ENCODE results near the gene FRRS1.
"Not testable (repeated sequence)": the region's sequence is repeated elsewhere in the genome, so short reads cannot be mapped to it uniquely, and the experiment has no call there.

FRRS1 gene

GRCh38 chr1:99768104-99768503 is 1.7 kb upstream of the FRRS1 start:
- no peak for DNase-seq (ENCODE audit: low spot score)
- TF ChIP-seq, protein P1, sequence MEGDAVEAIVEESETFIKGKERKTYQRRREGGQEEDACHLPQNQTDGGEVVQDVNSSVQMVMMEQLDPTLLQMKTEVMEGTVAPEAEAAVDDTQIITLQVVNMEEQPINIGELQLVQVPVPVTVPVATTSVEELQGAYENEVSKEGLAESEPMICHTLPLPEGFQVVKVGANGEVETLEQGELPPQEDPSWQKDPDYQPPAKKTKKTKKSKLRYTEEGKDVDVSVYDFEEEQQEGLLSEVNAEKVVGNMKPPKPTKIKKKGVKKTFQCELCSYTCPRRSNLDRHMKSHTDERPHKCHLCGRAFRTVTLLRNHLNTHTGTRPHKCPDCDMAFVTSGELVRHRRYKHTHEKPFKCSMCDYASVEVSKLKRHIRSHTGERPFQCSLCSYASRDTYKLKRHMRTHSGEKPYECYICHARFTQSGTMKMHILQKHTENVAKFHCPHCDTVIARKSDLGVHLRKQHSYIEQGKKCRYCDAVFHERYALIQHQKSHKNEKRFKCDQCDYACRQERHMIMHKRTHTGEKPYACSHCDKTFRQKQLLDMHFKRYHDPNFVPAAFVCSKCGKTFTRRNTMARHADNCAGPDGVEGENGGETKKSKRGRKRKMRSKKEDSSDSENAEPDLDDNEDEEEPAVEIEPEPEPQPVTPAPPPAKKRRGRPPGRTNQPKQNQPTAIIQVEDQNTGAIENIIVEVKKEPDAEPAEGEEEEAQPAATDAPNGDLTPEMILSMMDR (IDR thresholded peaks at IDR 0.05; ENCODE audit: extremely low read depth, missing control alignments) = no peak

DNA sequence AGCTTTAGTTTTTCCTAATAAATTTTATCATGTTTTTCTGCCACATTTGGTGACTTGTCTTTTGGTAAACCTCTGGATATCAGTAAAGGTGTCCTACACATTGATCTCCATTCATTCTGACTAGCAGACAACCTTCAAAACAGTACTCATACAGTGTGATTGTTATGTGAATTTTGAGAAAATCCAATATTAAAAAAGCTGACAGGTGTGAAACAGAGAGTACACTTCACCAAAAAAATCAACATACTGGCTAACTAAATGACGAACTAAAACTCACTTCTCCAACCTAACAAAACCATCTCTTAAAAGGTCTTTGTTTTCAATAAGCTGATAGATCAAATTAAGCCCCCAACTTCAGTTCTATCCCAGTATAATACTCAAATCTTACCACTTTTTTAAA is 1.5 kb downstream of the FRRS1 start:
- TF ChIP-seq, protein P1 (IDR thresholded peaks at IDR 0.05; ENCODE audit: extremely low read depth, missing control alignments) = no peak
- no peak for DNase-seq (ENCODE audit: low spot score)

DNA sequence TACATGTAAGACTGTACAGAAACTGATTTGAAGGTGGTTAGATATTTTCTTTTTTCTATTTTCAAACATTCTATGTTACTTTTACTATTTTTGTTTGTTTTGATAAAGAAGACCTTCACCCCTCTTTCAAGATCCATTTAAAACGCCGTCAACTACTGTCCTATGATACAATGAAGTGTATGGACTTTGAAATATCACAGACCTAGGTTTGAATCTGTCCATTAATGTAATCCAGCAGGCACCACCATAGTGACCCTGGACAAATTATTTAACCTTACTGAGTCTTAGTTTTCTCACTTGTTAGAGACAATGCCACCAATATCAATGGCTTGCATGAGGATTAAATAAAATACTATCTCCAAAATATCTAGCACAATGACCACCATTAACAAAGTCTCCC is 2.0 kb downstream of the FRRS1 start:
- TF ChIP-seq, protein P1 (IDR thresholded peaks at IDR 0.05; ENCODE audit: extremely low read depth, missing control alignments) = no peak
- DNase-seq (ENCODE audit: low spot score) = no peak

- DNase-seq (ENCODE audit: low spot score) = no peak
- TF ChIP-seq, protein P1 (IDR thresholded peaks at IDR 0.05; ENCODE audit: extremely low read depth, missing control alignments) = no peak
These were observed 2.5 kb downstream of the FRRS1 start for GRCh38 chr1:99763956-99764355.

DNA sequence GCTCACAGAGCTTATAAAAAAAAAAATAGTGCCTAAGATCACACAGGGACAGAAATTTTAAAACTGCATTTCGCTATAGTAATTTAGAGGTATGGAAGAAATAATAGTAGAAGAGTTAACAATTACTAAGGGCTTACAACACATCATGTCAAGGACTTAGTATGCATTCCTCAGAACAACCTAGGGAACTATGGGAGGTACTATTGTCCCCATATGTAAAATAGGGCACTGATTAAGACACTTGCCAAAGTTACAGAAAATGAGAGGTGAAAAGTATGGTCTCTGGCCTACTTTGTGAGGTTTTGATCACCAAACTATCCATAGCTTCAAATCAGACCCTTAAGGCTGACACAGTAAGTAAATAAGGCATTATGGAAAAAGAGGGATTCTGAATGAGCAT is 4.7 kb downstream of the FRRS1 start:
- DNase-seq (ENCODE audit: low spot score) = no peak
- TF ChIP-seq, protein P1 (IDR thresholded peaks at IDR 0.05; ENCODE audit: extremely low read depth, missing control alignments) = no peak

- no peak for DNase-seq (ENCODE audit: low spot score)
- TF ChIP-seq, protein P1 (IDR thresholded peaks at IDR 0.05; ENCODE audit: extremely low read depth, missing control alignments) = no peak
These were observed 6.8 kb downstream of the FRRS1 start for GRCh38 chr1:99759518-99760160.

DNA sequence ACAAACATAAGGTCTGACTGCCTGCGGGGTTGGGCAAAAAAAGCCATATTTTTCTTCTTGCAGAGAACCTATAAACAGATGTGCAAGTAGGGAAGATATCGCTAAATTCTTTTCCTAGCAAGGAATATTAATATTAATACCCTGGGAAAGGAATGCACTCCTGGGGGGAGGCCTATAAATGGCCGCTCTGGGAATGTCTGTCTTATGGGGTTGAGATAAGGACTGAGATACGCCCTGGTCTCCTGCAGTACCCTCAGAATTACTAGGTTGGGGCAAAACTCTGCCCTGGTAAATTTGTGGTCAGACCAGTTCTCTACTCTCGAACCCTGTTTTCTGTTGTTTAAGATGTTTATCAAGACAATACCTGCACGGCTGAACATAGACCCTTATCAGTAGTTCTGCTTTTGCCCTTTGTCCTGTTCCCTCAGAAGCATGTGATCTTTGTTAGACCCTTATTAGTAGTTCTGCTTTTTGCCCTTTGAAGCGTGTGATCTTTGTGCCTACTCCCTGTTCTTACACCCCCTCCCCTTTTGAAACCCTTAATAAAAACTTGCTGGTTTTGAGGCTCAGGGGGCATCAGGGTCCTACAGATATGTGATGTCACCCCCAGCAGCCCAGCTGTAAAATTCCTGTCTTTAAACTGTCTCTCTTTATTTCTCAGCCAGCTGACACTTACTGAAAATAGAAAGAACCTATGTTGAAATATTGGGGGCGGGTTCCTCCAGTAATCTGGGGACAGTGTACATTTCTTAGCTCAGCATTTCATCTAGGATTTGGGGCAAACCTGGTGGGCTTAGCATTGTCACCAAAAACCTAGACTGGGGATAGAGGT is 7.5 kb downstream of the FRRS1 start:
- not testable (repeated sequence) for DNase-seq (ENCODE audit: low spot score)

All from GM20000 (cell line).